ENCODE results near the gene WNT7A.

The WNT7A gene

DNA sequence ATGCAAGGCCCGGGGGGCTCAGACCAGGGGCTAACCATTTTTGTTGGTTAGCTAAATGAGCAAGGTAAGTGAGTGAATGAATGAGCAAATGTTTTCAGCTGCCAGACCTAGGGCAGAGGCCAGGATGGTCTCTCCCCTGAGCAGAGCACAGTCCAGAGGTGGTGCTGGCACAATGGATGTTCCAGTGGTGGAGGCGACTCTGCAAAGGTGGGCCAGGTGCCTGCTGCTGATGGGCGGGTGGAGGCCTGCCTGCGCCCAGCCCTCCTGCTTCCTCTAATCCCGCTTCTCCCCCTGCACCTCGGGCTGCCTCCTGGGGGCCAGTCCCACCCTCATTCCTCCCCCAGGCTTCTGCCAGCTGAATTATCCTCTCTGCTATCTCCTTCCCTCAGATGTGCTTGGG lies 112.8 kb downstream of the WNT7A start:
- no peak overlapping the region for H2BK5ac ChIP-seq (ENCODE audit: low read depth, low read length, poor library complexity)
- H4K12ac ChIP-seq (ENCODE audit: low read depth, low read length): no peak overlapping the region
- no peak overlapping the region for H3K4me2 ChIP-seq (ENCODE audit: low read length)
- H3K27me3 ChIP-seq (ENCODE audit: insufficient read depth, low read length): no peaks in the 10 kb centered on the region
- H3K79me1 ChIP-seq (ENCODE audit: low read length): peaks cover 3% of the 10 kb centered on the region
- H2BK120ac ChIP-seq (ENCODE audit: insufficient read depth, low read length, poor library complexity): no peak overlapping the region
- H2BK12ac ChIP-seq (ENCODE audit: low read length): no peak overlapping the region
- H3K27ac ChIP-seq (ENCODE audit: low read depth, low read length): no peak overlapping the region
- H3K4ac ChIP-seq (ENCODE audit: low read depth, low read length): no peak overlapping the region
- H4K91ac ChIP-seq (ENCODE audit: low read depth, low read length): no peak overlapping the region
- no peak for DNase-seq
- H3K36me3 ChIP-seq (ENCODE audit: control insufficient read depth in 1 of 2, insufficient read depth in 2 of 2, low read length in 2 of 2): no peaks in the 10 kb centered on the region
- H3K9me3 ChIP-seq (ENCODE audit: insufficient read depth, low read depth, low read length): peaks cover 3% of the 10 kb centered on the region
- no peak overlapping the region for H2AK5ac ChIP-seq (ENCODE audit: low read length)
- H4K8ac ChIP-seq (ENCODE audit: low read depth, low read length): no peak overlapping the region
- H3K4me1 ChIP-seq (ENCODE audit: control insufficient read depth in 1 of 2, insufficient read depth in 2 of 2, low read length in 2 of 2): peaks cover 13% of the 10 kb centered on the region in 2 experiments
- no peaks in the 10 kb centered on the region for H3K79me2 ChIP-seq (ENCODE audit: control insufficient read depth, insufficient read depth, low read length, poor library complexity)
- no peak overlapping the region for H3K9ac ChIP-seq (ENCODE audit: low read length)
- no peak overlapping the region for H3K23ac ChIP-seq (ENCODE audit: low read length)
- WGBS (ENCODE audit: extremely low coverage, insufficient coverage, insufficient read length): no CpG with 5 or more reads among the region's 6 CpGs
- H3K18ac ChIP-seq (ENCODE audit: low read length): no peak overlapping the region
- H3K4me3 ChIP-seq (ENCODE audit: low read depth, low read length): no peak overlapping the region
- no peak overlapping the region for H2AFZ ChIP-seq (ENCODE audit: insufficient read depth, low read length, poor library complexity)
- no peak overlapping the region for H3K14ac ChIP-seq (ENCODE audit: low read length)
